Neutrophil (primary cell): ENCODE results near the gene PPP1R3G.

Experiments used
- H3K27ac ChIP-seq: fragments of 200-600 bp; sonication (generic); 2 replicates; pipeline ENCODE4 v1.5.1; 2016; ENCODE audit warnings: mild to moderate bottlenecking, moderate library complexity
- H3K27me3 ChIP-seq: fragments of 200-600 bp; sonication (generic); 2 replicates; pipeline ENCODE4 v1.6.0; 2016; ENCODE audit warnings: mild to moderate bottlenecking
- H3K36me3 ChIP-seq: fragments of 200-600 bp; sonication (generic); 2 replicates; pipeline ENCODE4 v1.5.1; 2017
- H3K4me1 ChIP-seq, 2 experiments: fragments of 200-600 bp in 1 of 2; sonication (generic) in 1 of 2; 1 replicate in 1 of 2; 2 replicates in 1 of 2; pipeline versions ENCODE4 v1.5.1 to v1.6.1; 2013 to 2016; ENCODE audit warnings: low read depth in 1 of 2, low read length in 1 of 2, mild to moderate bottlenecking in 1 of 2, moderate library complexity in 1 of 2; ENCODE audit not compliant: control insufficient read depth in 1 of 2, insufficient read depth in 1 of 2
- H3K4me3 ChIP-seq, 2 experiments: fragments of 200-600 bp in 1 of 2; sonication (generic) in 1 of 2; 1 replicate in 1 of 2; 2 replicates in 1 of 2; pipeline ENCODE4 v1.5.1; 2013 to 2016; ENCODE audit warnings: low read depth in 1 of 2, low read length in 1 of 2, mild to moderate bottlenecking in 1 of 2, moderate library complexity in 1 of 2
- H3K9me3 ChIP-seq: fragments of 200-600 bp; sonication (generic); 2 replicates; pipeline ENCODE4 v1.5.1; 2016
- TF ChIP-seq, protein P1 (sequence below): fragments of 200-600 bp; sonication (generic); IDR thresholded peaks from 2 replicates; pipeline ENCODE4 v1.5.1; 2016; ENCODE audit warnings: antibody characterized with exemption

The PPP1R3G gene

DNA sequence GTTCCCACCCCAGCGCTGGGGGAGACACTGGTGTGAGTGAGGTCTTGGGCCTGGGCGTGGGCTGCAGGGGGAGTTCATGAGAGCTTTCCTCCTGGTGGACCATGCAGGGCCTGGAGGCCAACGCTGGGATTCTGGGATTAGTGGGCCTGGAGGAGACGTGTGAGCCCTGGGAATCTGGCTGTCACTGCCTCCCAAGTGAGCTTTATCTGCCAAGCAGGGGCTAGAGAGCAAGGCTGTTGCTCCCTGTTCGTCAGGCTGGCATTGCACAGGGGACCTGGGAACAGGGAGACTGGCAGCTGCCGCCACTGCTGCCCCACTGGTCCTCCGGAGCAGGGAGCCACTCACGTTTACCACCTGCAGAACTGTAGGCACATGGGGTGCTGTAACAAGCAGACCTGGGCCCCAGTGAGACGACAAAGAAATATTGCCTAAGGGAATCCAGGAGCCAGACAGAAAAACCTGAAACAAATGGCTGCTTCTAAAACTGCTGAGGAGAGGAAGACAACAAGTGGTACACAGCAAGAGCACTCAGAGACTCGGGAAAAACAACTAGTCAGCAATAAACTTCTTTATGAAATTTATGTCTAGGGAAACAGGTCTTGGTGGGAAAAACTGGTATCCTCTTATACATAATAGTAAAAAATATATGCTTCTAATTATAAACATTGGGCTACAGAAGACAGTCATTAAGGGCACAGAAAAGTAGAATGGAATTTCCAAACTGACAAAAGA, 45.2 kb downstream of the PPP1R3G start:
- Histone ChIP-seq H3K9me3 (no peaks in the 10 kb centered on the region), H3K27ac (no peak overlapping the region), H3K36me3 (no peaks in the 10 kb centered on the region), H3K4me3 (no peak overlapping the region), H3K4me1 (peaks cover 0 to 5% of the 10 kb centered on the region in 2 experiments), H3K27me3 (no peaks in the 10 kb centered on the region)
- TF ChIP-seq, protein P1, sequence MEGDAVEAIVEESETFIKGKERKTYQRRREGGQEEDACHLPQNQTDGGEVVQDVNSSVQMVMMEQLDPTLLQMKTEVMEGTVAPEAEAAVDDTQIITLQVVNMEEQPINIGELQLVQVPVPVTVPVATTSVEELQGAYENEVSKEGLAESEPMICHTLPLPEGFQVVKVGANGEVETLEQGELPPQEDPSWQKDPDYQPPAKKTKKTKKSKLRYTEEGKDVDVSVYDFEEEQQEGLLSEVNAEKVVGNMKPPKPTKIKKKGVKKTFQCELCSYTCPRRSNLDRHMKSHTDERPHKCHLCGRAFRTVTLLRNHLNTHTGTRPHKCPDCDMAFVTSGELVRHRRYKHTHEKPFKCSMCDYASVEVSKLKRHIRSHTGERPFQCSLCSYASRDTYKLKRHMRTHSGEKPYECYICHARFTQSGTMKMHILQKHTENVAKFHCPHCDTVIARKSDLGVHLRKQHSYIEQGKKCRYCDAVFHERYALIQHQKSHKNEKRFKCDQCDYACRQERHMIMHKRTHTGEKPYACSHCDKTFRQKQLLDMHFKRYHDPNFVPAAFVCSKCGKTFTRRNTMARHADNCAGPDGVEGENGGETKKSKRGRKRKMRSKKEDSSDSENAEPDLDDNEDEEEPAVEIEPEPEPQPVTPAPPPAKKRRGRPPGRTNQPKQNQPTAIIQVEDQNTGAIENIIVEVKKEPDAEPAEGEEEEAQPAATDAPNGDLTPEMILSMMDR: no peak

DNA sequence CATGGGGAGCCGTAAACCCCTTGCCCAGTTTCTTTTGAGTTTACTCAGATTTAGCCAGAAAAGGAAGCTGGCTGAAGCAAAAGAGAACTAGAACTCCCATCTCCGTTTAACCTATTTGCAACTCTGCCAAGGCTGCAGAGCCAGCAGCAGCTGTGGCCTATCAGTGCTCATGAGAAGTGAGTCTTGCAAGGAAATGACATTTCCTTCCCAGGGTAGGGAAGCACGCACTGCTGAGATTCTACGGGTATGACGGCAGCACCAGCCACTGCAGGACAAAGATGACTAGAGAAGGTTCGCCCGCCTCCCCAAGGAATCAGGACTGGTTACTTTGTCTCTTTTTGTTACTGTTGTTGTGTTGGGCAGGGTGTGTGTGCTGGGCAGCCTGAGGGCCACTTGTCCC, 47.6 kb downstream of the PPP1R3G start:
- no peaks in the 10 kb centered on the region for H3K36me3 ChIP-seq
- H3K27ac ChIP-seq: no peak overlapping the region
- peaks cover 9 to 15% of the 10 kb centered on the region in 2 experiments for H3K4me1 ChIP-seq
- TF ChIP-seq, protein P1: no peak
- H3K9me3 ChIP-seq: no peaks in the 10 kb centered on the region
- no peak overlapping the region for H3K4me3 ChIP-seq
- H3K27me3 ChIP-seq: no peaks in the 10 kb centered on the region

DNA sequence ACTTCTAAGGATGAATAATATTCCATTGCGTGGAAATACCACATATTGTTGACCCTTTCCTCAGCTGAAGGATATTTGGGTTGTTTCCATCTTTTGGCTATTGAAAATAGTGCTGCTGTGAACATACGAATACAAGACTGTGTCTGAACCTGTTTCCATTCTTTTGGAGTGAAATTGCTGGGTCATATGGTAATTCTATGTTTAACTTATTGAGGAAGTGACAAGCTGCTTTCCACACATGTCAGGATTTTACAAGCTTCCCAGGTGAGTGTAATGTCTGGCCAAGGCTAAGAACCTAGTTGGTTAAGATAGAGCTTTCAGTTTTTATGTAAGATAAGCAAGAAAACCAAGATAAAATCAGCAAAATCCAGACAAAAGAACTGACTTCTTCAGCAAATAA, 48.8 kb downstream of the PPP1R3G start:
- H3K27ac ChIP-seq: no peak overlapping the region
- H3K4me1 ChIP-seq: peaks cover 9 to 10% of the 10 kb centered on the region in 2 experiments

DNA sequence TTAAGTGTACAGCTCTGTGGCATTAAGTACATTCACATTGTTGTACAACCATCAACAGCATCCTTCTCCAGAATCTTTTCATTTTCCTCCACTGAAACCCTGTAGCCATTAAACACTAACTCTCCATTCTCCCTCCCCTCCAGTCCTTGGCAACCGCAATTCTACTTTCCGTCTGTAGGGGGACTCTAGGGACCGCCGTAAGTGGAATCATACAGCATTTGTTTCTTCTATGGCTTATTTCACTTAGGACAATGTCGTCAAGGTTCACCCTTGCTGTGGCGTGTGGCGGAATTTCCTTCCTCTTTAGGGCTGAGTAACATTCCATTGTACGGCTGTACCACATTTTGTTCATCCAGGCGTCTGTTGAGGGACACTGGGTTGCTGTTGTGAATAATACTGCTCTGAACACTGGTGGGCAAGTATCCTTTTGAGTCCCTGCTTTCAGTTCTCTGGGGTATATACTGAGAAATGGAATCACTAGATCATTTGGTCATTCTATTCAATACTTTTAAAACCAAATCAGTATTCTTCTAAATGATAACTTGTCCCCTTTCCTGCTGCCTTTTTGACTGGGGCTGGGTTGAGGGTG, 50.7 kb downstream of the PPP1R3G start:
- TF ChIP-seq, protein P1: peak; percentile 28
- H3K27me3 ChIP-seq: no peaks in the 10 kb centered on the region
- H3K27ac ChIP-seq: no peak overlapping the region
- no peaks in the 10 kb centered on the region for H3K36me3 ChIP-seq
- no peaks in the 10 kb centered on the region for H3K9me3 ChIP-seq
- no peak overlapping the region for H3K4me3 ChIP-seq
- H3K4me1 ChIP-seq: peaks cover 9 to 10% of the 10 kb centered on the region in 2 experiments

More for the DNA sequence above, 48.8 kb downstream of the PPP1R3G start:
- TF ChIP-seq, protein P1: no peak
- no peak overlapping the region for H3K4me3 ChIP-seq
- no peaks in the 10 kb centered on the region for H3K36me3 ChIP-seq
- H3K9me3 ChIP-seq: no peaks in the 10 kb centered on the region
- H3K27me3 ChIP-seq: no peaks in the 10 kb centered on the region

DNA sequence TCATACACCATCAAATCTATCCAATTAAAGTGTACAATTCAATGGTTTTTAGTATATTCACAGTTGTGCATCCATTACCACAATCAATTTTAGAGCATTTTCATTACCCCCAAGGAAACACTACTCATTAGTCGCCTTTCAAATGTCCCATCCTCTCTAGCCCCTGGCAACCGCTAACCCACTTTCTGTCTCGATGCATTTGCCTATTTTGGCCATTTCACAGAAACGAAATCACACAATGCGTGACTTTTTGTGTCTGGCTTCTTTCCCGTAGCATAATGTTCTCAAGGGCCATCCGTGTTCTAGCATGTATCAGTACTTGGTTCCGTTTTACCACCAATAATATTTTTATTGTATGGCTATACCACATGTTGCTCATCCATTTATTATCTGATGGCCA, 51.7 kb downstream of the PPP1R3G start:
- TF ChIP-seq, protein P1: no peak
- Histone ChIP-seq H3K36me3 (no peaks in the 10 kb centered on the region), H3K4me1 (peaks cover 9 to 10% of the 10 kb centered on the region in 2 experiments), H3K4me3 (no peak overlapping the region), H3K9me3 (no peaks in the 10 kb centered on the region), H3K27ac (no peak overlapping the region), H3K27me3 (no peaks in the 10 kb centered on the region)
